ENCODE results near the gene FOXP1. TPM values are rescaled to one million over a fixed set of nuclear protein-coding genes. Genes with fewer than 3 reads are reported as not detected.
A peak's percentile ranks its signal among the peaks of the same experiment; 100 is the strongest.

Gene FOXP1
- total RNA-seq, 2 donors from 2014 or later = 59.7 to 65.4 TPM

DNA sequence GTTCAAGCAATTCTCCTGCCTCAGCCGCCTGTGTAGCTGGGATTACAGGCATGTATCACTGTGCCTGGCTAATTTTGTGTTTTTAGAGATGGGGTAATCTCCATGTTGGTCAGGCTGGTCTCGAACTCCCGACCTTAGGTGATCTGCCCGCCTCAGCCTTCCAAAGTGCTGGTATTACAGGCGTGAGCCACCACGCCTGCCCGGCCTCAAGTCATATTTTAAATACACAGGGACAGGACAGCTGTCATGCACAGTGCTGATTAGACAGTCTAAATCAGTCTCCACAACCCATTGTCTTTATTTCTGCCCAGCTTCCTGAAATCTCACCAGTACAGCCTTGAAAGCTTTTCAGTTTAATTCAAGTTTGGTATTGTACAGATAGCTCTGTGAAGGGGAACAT, 587.4 kb downstream of the FOXP1 start:
- H3K4me1 Mint-ChIP-seq (ENCODE audit: low read depth in 2 of 2) = peaks cover 16 to 30% of the 10 kb centered on the region in 2 donors

DNA sequence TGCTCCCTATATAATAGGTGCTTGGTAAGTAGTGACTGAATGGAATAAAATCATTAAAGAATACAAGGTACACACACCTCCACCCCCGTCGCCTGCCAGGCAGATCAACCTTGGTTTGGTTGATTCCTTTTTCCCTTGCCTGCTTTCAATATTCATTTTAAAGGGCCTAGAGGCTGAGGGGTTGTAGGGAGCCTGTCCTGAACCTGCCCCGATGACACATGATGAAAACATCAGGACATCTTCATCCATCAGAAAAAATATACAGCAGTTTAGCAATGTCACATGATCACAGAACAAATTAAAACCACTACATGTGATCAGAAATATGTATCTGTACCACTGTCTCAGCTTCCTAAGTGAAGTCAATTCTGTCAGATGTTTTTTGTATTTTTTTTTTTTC, 588.9 kb downstream of the FOXP1 start:
- peaks cover 4% of the 10 kb centered on the region for H3K36me3 Mint-ChIP-seq
- no peaks in the 10 kb centered on the region for H3K27me3 Mint-ChIP-seq
- peaks cover 31 to 36% of the 10 kb centered on the region in 2 donors for H3K4me1 Mint-ChIP-seq (ENCODE audit: low read depth in 2 of 2)
- no peaks in the 10 kb centered on the region for H3K9me3 Mint-ChIP-seq
- H3K27ac Mint-ChIP-seq = peak overlapping the region in 1 of 2 donors; percentile 75
- H3K4me3 Mint-ChIP-seq = no peak overlapping the region
- ATAC-seq = no peak
- DNase-seq (ENCODE audit: low spot score) = no peak

More for the DNA sequence above, 587.4 kb downstream of the FOXP1 start:
- H3K27ac Mint-ChIP-seq = peak overlapping the region in 1 of 2 donors; percentile 63
- DNase-seq (ENCODE audit: low spot score) = no peak
- no peak overlapping the region for H3K4me3 Mint-ChIP-seq
- H3K27me3 Mint-ChIP-seq = no peaks in the 10 kb centered on the region
- peaks cover 4% of the 10 kb centered on the region for H3K36me3 Mint-ChIP-seq
- no peak for ATAC-seq
- H3K9me3 Mint-ChIP-seq = no peaks in the 10 kb centered on the region

GRCh38 chr3:70992562-70993204, 590.8 kb downstream of the FOXP1 start:
- Mint-ChIP-seq H3K27ac (peak overlapping the region in 1 of 2 donors; percentile 29), H3K9me3 (no peaks in the 10 kb centered on the region), H3K4me3 (no peak overlapping the region), H3K4me1 (ENCODE audit: low read depth in 2 of 2) (peaks cover 38 to 39% of the 10 kb centered on the region in 2 donors), H3K27me3 (no peaks in the 10 kb centered on the region), H3K36me3 (peaks cover 6% of the 10 kb centered on the region)
- no peak for DNase-seq (ENCODE audit: low spot score)
- no peak for ATAC-seq

- ATAC-seq = no peak
- Mint-ChIP-seq H3K9me3 (no peaks in the 10 kb centered on the region), H3K27ac (peak overlapping the region in 1 of 2 donors; percentile 29), H3K4me3 (no peak overlapping the region), H3K4me1 (ENCODE audit: low read depth in 2 of 2) (peaks cover 36 to 40% of the 10 kb centered on the region in 2 donors), H3K27me3 (no peaks in the 10 kb centered on the region), H3K36me3 (peaks cover 10% of the 10 kb centered on the region)
- no peak for DNase-seq (ENCODE audit: low spot score)
Measured at GRCh38 chr3:70992131-70992530, 591.4 kb downstream of the FOXP1 start.

DNA sequence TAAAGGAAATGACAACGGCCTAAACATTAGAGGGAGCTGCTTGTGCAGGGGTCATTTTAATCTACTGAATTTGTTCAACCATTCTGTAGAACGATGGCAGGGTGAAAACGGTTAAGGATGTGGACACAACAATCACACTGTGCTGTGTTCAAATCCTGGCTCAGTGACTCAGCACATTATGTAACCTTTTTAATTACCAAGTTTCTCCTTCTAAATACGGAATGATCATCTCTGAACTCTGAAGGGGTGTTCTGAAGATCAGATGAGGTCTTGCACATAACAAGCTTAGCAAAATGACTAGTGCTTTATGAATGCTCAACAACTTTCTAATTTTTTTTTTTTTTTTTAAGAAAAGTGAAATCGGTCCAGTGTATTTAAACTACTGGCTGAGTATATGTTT, 592.8 kb downstream of the FOXP1 start:
- Mint-ChIP-seq H3K9me3 (no peaks in the 10 kb centered on the region), H3K27ac (peak overlapping the region; percentile 49 to 92), H3K4me3 (peak overlapping the region; percentile 56), H3K4me1 (ENCODE audit: low read depth in 2 of 2) (peaks cover 29 to 30% of the 10 kb centered on the region in 2 donors), H3K27me3 (no peaks in the 10 kb centered on the region), H3K36me3 (peaks cover 15% of the 10 kb centered on the region)
- ATAC-seq (peak in 1 of 2 donors; percentile 51), DNase-seq (ENCODE audit: low spot score) (no peak)

DNA sequence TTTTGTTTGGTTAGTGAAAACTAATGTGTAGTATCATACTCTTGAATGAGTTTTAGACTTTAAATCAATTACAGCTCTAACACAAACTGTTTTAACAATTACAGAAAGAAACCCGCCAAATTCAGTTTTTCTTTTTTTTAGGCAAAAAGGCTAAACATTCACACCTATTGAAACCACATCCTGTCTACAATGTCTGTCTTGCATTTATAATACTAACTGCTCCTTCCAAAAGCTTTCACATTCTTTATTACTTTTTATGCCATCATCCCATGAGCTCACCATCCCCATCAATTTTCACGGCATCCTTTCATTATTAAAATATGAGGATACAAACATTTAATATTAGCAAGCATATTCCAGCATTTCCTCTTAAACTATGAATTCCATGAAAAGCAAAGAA, 593.3 kb downstream of the FOXP1 start:
- peak in 1 of 2 donors; percentile 61 for ATAC-seq
- no peaks in the 10 kb centered on the region for H3K9me3 Mint-ChIP-seq
- peak overlapping the region; percentile 47 for H3K4me3 Mint-ChIP-seq
- H3K27ac Mint-ChIP-seq = peak overlapping the region; percentile 49 to 92
- H3K36me3 Mint-ChIP-seq = peaks cover 15% of the 10 kb centered on the region
- DNase-seq (ENCODE audit: low spot score) = no peak
- no peaks in the 10 kb centered on the region for H3K27me3 Mint-ChIP-seq
- peaks cover 29 to 30% of the 10 kb centered on the region in 2 donors for H3K4me1 Mint-ChIP-seq (ENCODE audit: low read depth in 2 of 2)

DNA sequence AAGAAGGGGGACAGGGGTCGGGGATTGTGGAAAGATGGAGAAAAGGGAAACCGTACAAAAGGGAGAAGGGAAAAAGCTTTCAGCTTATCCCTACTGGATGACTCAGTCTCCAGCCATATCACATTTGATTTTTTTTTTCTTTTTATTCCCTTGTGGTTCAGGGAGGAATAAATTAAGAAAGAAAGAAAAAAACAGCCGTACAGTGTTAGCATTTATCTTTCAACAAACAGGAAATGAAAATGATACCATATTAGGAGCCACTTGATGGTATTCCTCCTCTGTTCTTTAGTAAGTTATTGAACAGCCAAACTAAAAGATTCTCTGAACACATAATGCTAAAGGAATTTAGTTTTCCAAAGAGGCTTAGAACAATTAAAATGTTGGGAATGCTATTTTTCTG, 594.4 kb downstream of the FOXP1 start:
- Mint-ChIP-seq H3K9me3 (no peaks in the 10 kb centered on the region), H3K27ac (peak overlapping the region in 1 of 2 donors; percentile 92), H3K4me3 (no peak overlapping the region), H3K36me3 (peaks cover 15% of the 10 kb centered on the region), H3K4me1 (ENCODE audit: low read depth in 2 of 2) (peaks cover 29 to 36% of the 10 kb centered on the region in 2 donors), H3K27me3 (no peaks in the 10 kb centered on the region)
- no peak for DNase-seq (ENCODE audit: low spot score)
- ATAC-seq = no peak

DNA sequence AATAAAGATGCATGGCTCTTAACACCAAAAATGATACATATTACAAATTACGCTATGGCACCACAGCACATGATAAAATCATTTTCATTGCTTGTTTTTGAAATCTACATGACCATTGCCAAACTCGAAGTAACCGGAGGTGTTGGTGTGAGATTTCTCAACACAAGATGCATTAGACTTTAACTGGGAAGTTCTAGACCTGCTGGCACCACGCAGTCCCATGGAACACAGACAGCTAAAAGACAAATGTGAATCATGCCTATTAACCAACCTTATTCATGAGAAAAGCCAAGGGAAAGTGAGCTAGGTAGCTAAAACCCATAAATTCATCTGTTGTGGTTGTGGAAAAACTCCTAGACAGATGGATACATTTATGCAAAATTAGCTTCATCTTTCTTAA, 595.4 kb downstream of the FOXP1 start:
- Mint-ChIP-seq H3K4me1 (ENCODE audit: low read depth in 2 of 2) (peaks cover 30 to 37% of the 10 kb centered on the region in 2 donors), H3K36me3 (peaks cover 15% of the 10 kb centered on the region), H3K9me3 (no peaks in the 10 kb centered on the region), H3K4me3 (no peak overlapping the region), H3K27me3 (no peaks in the 10 kb centered on the region), H3K27ac (no peak overlapping the region)
- no peak for DNase-seq (ENCODE audit: low spot score)
- no peak for ATAC-seq

DNA sequence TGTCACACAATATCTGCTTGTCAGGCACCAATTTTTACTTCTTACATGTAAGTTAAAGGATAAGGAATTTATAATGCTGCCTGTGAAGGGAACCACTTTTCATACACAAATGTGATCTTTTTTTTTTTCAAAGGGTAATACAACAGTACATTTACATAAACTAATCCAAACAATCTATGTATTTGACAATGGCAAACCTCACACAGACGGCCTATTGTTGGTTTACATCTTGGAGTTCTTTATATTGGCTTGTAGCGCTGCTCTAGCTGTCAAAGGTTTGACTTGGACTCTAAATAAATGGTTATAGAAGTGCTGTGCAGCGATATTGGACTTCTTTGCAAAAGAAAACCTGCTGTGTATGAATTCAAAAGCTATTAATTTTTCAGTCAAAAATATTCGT, 598.0 kb downstream of the FOXP1 start:
- no peak for DNase-seq (ENCODE audit: low spot score)
- Mint-ChIP-seq H3K9me3 (no peaks in the 10 kb centered on the region), H3K36me3 (peaks cover 15% of the 10 kb centered on the region), H3K27me3 (no peaks in the 10 kb centered on the region), H3K4me1 (ENCODE audit: low read depth in 2 of 2) (peaks cover 40 to 44% of the 10 kb centered on the region in 2 donors), H3K27ac (no peak overlapping the region), H3K4me3 (no peak overlapping the region)
- ATAC-seq = no peak

DNA sequence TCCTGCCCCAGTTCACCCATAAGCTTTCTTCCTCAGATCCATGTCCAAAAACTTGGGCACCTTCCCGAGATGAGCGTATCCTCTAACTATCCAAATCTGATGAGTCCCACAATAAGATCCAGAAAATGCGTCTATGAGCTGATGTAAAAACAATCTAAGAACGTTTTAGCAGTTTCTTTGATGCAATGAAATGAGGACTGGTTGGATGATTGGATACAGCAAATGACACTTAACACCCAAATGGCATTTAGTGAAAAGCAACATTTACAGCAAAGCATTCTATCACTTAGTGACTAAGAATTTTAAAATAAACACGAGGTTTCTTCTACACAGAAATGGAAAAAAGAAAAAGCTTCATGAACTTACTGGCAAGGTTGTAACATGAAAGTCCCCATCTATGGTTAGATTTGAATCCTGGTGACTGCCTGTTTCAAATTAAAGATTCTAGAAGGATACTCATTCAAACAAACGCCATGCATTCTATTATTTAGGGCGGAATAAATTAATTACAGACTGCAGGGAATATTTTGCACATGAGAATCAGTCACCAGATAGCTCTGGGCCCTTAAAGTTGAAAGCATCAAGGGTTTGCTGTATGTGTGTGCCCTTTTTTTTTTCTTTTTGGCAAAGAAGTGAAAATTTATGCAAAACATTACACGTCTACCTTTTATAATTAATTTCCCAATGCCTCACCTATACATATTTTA, 598.6 kb downstream of the FOXP1 start:
- Mint-ChIP-seq H3K36me3 (peaks cover 16% of the 10 kb centered on the region), H3K4me1 (ENCODE audit: low read depth in 2 of 2) (peaks cover 40 to 45% of the 10 kb centered on the region in 2 donors), H3K4me3 (no peak overlapping the region), H3K9me3 (no peaks in the 10 kb centered on the region), H3K27ac (peak overlapping the region in 1 of 2 donors; percentile 82), H3K27me3 (no peaks in the 10 kb centered on the region)
- DNase-seq (ENCODE audit: low spot score) (no peak), ATAC-seq (no peak)

DNA sequence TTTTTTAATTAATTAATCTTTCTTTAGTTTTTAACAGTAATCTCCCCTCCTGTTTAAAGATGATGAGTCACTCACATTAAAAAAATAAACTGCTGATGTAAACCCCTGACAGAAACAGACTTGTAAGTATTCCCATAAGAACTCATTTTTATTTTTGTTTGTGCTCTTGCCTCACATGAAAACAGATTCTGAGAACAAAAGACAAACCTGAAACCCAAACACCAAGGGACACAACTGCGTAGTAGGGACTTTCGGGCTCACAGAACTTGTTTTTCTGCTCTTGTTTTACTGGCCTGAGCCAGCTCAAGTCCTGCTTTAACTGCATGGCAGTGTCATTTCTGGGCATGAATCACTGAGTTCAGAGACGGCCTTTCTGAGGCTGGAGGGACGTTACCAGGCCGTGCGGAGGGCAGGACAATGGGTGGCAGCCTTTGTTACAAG, 600.8 kb downstream of the FOXP1 start:
- Mint-ChIP-seq H3K27ac (peak overlapping the region; percentile 84 to 92), H3K4me1 (ENCODE audit: low read depth in 2 of 2) (peaks cover 37 to 44% of the 10 kb centered on the region in 2 donors), H3K36me3 (peaks cover 21% of the 10 kb centered on the region), H3K27me3 (no peaks in the 10 kb centered on the region), H3K9me3 (no peaks in the 10 kb centered on the region), H3K4me3 (peak overlapping the region; percentile 39)
- peak; percentile 29 to 74 for ATAC-seq
- no peak for DNase-seq (ENCODE audit: low spot score)

DNA sequence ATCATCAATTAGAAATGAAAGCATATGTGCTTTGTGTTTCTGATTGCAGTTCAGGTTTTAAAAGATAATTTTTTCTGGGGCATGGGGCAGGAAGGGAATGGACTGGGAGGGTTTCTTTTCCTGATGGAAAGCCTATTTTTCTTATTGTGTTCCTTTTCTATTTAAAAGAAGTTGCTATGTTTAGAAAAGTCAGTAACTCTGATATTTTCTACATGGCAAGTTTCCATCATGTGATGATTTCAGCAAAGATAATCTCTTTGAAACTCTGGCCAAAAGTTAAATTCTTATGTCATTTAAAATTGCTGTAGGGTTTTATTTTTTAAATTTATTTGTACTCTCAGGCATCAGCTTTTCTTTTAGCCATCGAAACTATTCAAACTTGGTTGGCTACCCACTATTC, 601.2 kb downstream of the FOXP1 start:
- Mint-ChIP-seq H3K36me3 (peaks cover 17% of the 10 kb centered on the region), H3K4me1 (ENCODE audit: low read depth in 2 of 2) (peaks cover 37 to 41% of the 10 kb centered on the region in 2 donors)
- ATAC-seq = no peak

GRCh38 chr3:70981231-70981880, 602.2 kb downstream of the FOXP1 start:
- Mint-ChIP-seq H3K27ac (peak overlapping the region; percentile 84 to 92), H3K9me3 (no peaks in the 10 kb centered on the region), H3K4me3 (peak overlapping the region; percentile 54), H3K27me3 (no peaks in the 10 kb centered on the region), H3K4me1 (ENCODE audit: low read depth in 2 of 2) (peaks cover 37 to 41% of the 10 kb centered on the region in 2 donors), H3K36me3 (peaks cover 17% of the 10 kb centered on the region)
- DNase-seq (ENCODE audit: low spot score) = no peak
- no peak for ATAC-seq

More for the DNA sequence above, 601.2 kb downstream of the FOXP1 start:
- H3K27ac Mint-ChIP-seq = peak overlapping the region; percentile 84 to 92
- no peak for DNase-seq (ENCODE audit: low spot score)
- peak overlapping the region; percentile 39 for H3K4me3 Mint-ChIP-seq
- H3K27me3 Mint-ChIP-seq = no peaks in the 10 kb centered on the region
- no peaks in the 10 kb centered on the region for H3K9me3 Mint-ChIP-seq

Data from natural killer cell treated with Interleukin-12 subunit alpha and Interleukin-12 subunit beta and Interleukin-15 and Interleukin-18, amount 100 ng/mL, for 72 hours (primary cell).